ENCODE measurements around the gene MINDY3.

GRCh38 chr10:15879663-15880062 lies 19.4 kb upstream of the MINDY3 start:
- no peak for TF ChIP-seq PATZ1 (CRISPR knock-in tag; IDR thresholded peaks at IDR 0.05; ENCODE audit: borderline replicate concordance)
- no peak for TF ChIP-seq BACH2 (CRISPR knock-in tag; IDR thresholded peaks at IDR 0.05; ENCODE audit: borderline replicate concordance)
- TF ChIP-seq CSRNP3 (CRISPR knock-in tag; IDR thresholded peaks at IDR 0.05): no peak
- no peak for TF ChIP-seq TCF4 (CRISPR knock-in tag; IDR thresholded peaks at IDR 0.05; ENCODE audit: borderline replicate concordance)
- TF ChIP-seq ISL1 (CRISPR knock-in tag; IDR thresholded peaks at IDR 0.05): no peak
- TF ChIP-seq ESRRG (CRISPR knock-in tag; IDR thresholded peaks at IDR 0.05): no peak
- TF ChIP-seq ZC3H10 (CRISPR knock-in tag; IDR thresholded peaks at IDR 0.05): no peak

All from SK-N-SH treated with all-trans-retinoic acid at 6 μM for 48 hours (cell line).